Kidney (tissue), 2 donors: Measurements from ENCODE around the gene OR10Z1. TPM values are rescaled to one million over a fixed set of nuclear protein-coding genes. Genes with fewer than 3 reads are reported as not detected.

Experiments
- polyA plus RNA-seq: library from polyadenylated mRNA; stranded (reverse); fragments of 350-450 nt; fragmentation: Illumina TruSeq; extraction: RNeasy Lipid Tissue Mini Kit (QIAGEN cat#74804); gene quantifications from one replicate; pipeline ENCODE4 v1.2.3, GENCODE V29; 2014; ENCODE audit warnings: low read depth, low replicate concordance; ENCODE audit not compliant: insufficient read depth
- total RNA-seq: library from RNA; stranded (reverse); fragmentation: NEBNext Ultra II Directional; extraction: Animal tissue kit (Norgen Biotek cat#: 25700); gene quantifications from one replicate; pipeline ENCODE4 v1.2.1, GENCODE V29; 2021
- donor health status: DM: yes; HTN: yes; CAD: no.

The OR10Z1 gene
- total and polyA plus RNA-seq, 2 donors from 2014 or later = not detected

Other genes with a start within 250 kb of the OR10Z1 start
- not detected for gene OR10T2, start 205.8 kb upstream of the OR10Z1 start, total RNA-seq
- gene OR10T2, start 205.8 kb upstream of the OR10Z1 start, polyA plus RNA-seq = not detected
- not detected for gene OR10K2, start 179.0 kb upstream of the OR10Z1 start, total RNA-seq
- gene OR10K2, start 179.0 kb upstream of the OR10Z1 start, polyA plus RNA-seq = not detected
- gene OR10K1, start 143.4 kb upstream of the OR10Z1 start, total RNA-seq = not detected
- gene OR10K1, start 143.4 kb upstream of the OR10Z1 start, polyA plus RNA-seq = not detected
- not detected for gene OR10R2, start 133.0 kb upstream of the OR10Z1 start, total RNA-seq
- not detected for gene OR10R2, start 133.0 kb upstream of the OR10Z1 start, polyA plus RNA-seq
- not detected for gene OR6Y1, start 50.9 kb upstream of the OR10Z1 start, total RNA-seq
- not detected for gene OR6Y1, start 50.9 kb upstream of the OR10Z1 start, polyA plus RNA-seq
- not detected for gene OR6P1, start 34.7 kb upstream of the OR10Z1 start, total RNA-seq
- gene OR6P1, start 34.7 kb upstream of the OR10Z1 start, polyA plus RNA-seq = not detected
- gene OR10X1, start 25.4 kb upstream of the OR10Z1 start, total RNA-seq = not detected
- gene OR10X1, start 25.4 kb upstream of the OR10Z1 start, polyA plus RNA-seq = not detected
- gene SPTA1, start 81.4 kb downstream of the OR10Z1 start, total RNA-seq = 0.28 TPM
- gene SPTA1, start 81.4 kb downstream of the OR10Z1 start, polyA plus RNA-seq = not detected
- gene OR6K2, start 95.4 kb downstream of the OR10Z1 start, total RNA-seq = not detected
- gene OR6K2, start 95.4 kb downstream of the OR10Z1 start, polyA plus RNA-seq = not detected
- gene OR6K3, start 115.5 kb downstream of the OR10Z1 start, total RNA-seq = not detected
- not detected for gene OR6K3, start 115.5 kb downstream of the OR10Z1 start, polyA plus RNA-seq
- not detected for gene OR6K6, start 149.5 kb downstream of the OR10Z1 start, total RNA-seq
- not detected for gene OR6K6, start 149.5 kb downstream of the OR10Z1 start, polyA plus RNA-seq
- not detected for gene OR6N1, start 166.9 kb downstream of the OR10Z1 start, total RNA-seq
- gene OR6N1, start 166.9 kb downstream of the OR10Z1 start, polyA plus RNA-seq = not detected
- not detected for gene OR6N2, start 175.9 kb downstream of the OR10Z1 start, total RNA-seq
- not detected for gene OR6N2, start 175.9 kb downstream of the OR10Z1 start, polyA plus RNA-seq
- 8.3 TPM for gene MNDA, start 226.1 kb downstream of the OR10Z1 start, total RNA-seq
- 2.6 TPM for gene MNDA, start 226.1 kb downstream of the OR10Z1 start, polyA plus RNA-seq